ENCODE results near the gene ADD2. TPM values are rescaled to one million over a fixed set of nuclear protein-coding genes. Genes with fewer than 3 reads are reported as not detected.
"Not testable (repeated sequence)": the region's sequence is repeated elsewhere in the genome, so short reads cannot be mapped to it uniquely, and the experiment has no call there.

ADD2 gene
- total RNA-seq, 1 donor from 2014 or later: 2.0 TPM

DNA sequence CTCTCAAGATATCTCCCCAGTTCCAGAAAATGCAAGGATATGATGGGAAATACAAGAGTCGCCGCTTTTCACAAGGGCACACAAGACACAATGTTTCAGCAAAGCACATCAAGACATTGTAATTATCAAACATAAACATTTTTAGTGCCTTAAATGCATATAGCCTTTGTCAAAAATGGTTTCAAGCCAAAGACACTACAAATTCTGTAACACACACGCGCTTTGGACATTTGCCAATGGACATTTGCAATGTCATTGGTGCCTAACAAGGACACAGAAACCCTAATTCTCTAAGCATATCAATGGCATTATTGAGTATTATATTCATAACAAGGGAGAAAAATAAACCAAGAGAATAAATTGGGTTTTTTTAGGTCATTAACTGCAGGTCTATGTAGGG is 16.1 kb downstream of the ADD2 start:
- peak in 1 of 2 donors; percentile 7 for DNase-seq (ENCODE audit: low read depth in 2 of 2)

DNA sequence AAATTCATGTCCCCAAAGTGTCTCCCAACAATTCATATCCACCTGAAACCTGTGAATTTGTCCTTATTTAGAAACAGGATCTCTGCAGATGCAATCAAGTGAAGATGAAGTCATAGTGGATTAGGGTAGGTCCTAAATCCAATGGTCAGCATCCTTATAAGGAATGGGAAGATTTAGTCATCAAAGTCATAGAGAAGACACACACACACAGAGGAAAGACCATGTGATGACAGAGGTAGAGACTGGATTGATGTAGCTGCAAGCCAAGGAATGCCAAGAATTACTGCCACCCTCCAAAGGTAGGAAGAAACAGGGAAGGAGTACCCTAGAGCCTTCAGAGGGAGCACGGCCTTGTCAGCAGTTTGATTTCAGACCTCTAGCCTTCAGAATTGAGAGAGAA is 17.7 kb downstream of the ADD2 start:
- no peak for DNase-seq (ENCODE audit: low read depth in 2 of 2)

DNA sequence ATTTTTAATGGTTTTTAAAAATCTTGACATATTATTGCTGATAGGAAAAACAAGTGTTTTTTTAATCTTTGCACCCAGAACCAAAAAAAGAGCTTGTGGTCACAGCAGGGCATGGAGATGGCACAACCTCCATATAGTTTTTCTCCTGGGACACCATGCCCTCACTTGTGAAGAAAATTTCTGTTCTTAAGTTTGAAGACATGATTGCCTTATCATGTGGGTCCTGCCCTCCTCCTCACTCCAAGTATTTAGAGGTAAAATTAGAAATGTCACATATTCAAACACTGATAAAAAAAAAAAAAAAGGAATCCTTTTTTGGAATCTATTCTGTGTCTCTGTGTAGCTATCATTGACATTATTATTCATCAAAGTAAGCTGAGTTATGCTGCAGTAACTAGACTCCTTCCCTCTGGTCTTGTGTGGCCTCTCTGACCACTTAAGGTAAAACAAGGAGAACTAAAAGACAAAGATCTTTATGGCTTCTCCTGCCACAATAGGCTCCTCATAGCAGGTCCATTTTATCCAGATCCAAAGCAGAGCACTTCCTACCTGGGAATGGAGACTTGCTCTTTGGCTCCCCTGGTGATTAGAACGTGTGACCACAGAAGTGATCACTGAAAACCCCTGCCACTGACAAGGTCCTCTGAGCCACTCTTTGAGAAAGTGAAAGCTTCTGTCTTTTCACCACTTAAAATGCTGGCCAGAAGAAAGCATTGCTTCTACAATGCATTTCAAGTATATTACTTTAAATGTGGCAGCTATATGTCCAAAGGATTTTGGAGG is 19.8 kb downstream of the ADD2 start:
- no peak for DNase-seq (ENCODE audit: low read depth in 2 of 2)

DNA sequence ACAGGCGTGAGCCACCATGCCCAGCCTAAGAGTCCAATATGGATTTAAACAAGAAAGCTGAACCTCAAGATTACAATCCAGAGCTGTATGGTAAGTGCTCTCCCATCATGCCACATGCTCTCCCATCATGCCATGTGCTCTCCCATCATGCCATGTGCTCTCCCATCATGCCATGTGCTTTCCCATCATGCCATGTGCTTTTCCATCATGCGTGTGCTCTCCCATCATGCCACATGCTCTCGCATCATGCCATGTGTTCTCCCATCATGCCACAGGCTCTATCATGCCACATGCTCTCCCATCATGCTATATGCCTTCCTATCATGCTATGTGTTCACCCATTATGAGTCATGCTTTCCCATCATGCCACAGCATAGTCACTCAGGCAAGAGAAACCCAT is 20.7 kb downstream of the ADD2 start:
- DNase-seq (ENCODE audit: low read depth in 2 of 2): no peak

DNA sequence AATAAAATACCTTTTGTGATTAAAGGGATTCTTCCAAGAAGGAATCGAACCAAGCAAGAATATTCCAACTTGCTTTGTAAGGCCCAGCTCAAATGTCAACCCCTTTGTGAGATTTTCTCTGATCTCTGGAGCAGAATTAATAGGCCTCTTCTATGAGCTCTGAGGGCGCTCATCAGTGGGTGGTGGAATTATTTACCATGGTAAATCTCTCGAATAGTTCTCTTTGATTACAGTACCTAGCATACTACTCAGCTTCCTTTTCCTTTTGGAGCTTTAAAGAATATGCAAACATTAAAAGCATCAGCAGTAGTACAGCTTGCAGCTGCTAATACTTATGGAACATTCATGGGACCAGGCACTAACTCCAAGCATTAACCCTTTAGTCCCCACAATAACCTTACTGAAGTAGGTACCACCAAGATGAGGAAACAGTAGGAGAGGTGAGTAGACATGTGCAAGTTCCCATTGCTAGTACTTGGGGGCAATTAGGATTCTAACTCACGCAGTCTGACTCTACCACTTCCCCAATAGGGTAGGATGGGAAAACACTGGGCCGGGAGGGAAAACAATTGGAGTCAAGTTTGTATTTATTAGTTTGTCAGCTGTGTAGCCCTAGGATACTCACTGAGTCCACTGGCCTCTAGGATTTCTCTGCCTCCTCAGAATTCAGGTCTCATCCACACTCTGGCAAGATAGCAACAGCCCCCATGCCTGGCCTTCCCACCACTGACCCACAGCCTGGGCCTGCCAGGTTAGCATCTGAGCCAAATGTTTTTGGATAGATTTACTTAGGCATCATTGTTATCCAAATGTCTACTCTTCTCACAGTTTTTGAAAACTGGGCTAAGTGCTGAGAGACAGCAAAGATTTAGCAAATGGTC is 21.7 kb downstream of the ADD2 start:
- DNase-seq (ENCODE audit: low read depth in 2 of 2): no peak

DNA sequence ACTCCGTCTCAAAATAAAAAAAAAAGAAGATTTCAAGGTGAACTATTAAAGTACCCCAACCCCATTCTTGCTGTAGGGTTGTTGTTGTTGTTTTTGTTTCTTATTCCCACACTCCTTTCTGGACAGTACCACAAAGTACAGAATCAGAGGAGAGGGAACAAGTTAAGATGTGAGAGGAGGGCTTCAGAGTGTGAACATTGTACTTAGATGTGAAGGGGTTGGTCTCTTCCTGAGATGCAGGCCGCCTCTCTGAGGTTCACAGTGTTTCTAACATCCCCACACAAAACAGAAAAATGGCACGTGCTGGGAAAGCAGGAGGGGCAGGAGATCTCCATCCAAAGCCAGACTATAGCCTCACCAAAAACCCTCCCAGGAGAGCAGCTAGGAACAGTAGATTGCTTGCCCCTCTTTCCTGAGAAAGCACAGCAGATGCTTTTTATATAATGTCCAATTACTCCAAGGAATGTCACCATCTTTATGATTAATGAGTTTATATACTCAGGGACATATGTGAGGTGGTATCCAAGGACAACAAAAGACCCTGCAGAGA is 22.6 kb downstream of the ADD2 start:
- DNase-seq (ENCODE audit: low read depth in 2 of 2): no peak

DNA sequence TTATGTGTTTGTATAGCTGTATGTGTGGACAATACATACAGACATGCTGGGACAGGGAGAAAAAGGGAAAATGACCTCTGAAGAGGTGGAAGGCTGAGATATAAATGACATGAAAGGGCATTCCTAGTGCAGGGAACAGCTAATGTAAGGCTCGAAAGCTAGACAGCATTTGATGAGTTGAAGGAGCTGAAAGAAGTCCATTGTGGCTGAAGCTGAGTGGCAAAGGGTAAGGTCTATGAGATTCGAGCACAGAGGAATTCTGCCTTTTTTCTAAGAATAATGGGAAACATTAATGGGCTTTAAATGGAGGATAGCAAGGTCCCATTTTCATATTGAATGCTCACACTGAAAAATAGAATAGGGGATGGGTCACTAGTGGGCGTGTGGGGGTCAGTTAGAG is 23.6 kb downstream of the ADD2 start:
- DNase-seq (ENCODE audit: low read depth in 2 of 2): no peak

DNA sequence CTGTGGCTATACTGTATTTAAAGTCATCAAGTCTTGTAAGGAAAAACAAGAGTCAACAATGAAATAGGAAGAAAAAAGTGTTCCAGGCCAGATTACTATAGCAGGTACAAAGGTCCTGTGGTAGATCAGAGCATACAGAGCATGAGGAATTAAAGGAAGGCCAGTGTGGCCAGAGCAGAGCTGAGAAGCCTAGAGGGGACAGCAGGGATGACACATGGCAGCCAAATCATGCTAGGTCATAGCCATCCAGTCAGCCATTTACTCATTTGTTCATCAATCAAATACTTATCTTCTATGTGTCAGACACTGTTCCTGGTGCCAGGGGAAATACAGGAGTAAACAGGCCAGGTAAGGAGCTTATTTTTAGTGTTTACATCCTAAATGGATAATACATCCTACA is 24.3 kb downstream of the ADD2 start:
- DNase-seq (ENCODE audit: low read depth in 2 of 2): no peak

DNA sequence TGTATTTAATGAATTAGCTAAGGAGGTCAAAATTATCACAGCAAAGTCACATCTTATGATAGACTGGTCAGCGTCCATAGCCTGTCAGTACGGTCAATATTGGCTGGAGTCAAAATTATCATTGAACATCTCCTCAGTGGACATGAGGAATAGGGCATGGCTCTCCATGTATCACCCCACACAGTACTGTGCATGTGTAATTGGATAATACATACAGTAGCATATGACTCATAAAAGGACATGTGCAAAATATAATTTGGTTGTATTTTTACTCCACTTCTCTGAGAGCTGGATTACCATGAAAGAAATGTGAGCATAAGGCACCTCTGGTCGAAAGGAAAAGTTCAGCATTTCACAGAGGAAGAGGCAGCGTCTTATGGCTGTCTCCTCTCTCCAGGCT is 24.9 kb downstream of the ADD2 start:
- no peak for DNase-seq (ENCODE audit: low read depth in 2 of 2)

DNA sequence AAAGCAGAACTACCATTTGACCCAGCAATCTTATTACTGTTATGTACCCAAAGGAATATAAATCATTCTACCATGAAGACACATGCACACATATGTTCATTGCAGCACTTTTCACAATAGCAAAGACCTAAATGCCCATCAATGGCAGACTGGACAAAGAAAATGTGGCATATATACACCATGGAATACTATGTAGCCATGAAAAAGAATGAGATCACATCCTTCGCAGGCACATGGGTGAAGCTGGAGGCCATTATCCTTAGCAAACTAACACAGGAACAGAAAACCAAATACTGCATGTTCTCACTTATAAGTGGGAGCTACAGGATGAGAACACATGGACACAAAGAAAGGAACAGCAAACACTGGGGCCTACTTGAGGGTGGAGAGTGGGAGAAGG is 28.5 kb downstream of the ADD2 start:
- not testable (repeated sequence) for DNase-seq (ENCODE audit: low read depth in 2 of 2)

DNA sequence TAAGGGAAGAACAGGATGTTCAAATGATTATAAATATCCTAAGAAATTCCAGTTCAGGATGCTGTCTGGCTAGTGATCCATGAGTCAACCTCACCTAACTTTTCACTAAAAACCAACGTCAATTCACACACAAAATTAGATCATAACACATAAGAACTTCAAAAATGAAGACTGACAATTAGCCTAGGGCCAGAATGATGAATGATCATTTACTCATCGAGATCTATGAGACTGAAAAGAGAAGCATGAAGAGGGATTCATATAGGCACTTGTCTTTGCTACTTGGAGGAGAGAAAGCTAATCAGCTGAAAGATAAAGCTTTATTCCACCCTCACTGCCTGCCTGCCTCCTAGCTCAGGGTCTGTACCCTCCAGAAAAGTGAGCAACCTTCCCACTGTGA is 29.8 kb downstream of the ADD2 start:
- no peak for DNase-seq (ENCODE audit: low read depth in 2 of 2)

DNA sequence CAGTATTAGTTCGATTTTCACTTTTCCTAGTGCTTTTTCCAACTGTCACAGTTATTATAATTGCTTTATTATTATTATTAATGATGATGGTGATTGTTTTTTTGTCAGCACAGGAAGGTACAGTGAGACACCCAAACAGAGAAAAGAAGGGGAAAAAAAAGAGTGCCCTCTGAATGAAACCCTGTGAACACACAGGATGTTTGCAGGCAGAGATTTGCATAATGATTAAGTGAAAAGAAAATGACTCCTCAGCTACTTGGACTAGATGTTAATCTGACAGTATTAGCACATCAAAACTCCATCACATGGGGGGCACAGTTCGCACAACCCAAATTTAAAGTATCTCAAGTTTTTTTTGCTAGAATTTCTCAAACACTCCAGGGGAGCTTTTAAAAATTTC is 32.9 kb downstream of the ADD2 start:
- DNase-seq (ENCODE audit: low read depth in 2 of 2): no peak

DNA sequence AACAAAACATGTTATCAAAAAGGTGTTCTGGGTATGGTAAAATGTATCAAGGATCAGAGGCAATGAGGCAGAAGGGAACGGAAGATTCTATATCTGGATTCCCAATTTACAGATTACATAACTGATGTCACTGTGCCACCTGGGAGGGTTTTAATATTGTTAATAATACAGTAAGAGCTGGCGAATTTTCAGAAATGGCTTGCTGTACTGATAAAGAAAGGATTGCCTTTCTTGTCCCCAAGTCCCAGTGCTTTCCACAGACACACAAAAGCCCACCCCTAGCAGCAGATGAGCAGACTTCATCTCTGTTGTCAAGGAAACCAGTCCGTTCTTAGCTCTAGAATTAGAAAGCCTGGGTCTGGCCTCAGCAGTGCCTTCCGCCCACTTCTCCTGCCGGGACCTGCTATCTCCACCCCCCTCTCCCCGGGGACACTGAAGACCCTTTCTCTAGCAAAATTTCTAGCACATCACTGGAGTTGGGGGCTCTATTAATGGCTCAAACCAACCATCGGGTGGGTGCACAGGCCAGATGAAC is 34.3 kb downstream of the ADD2 start:
- DNase-seq (ENCODE audit: low read depth in 2 of 2): no peak

DNA sequence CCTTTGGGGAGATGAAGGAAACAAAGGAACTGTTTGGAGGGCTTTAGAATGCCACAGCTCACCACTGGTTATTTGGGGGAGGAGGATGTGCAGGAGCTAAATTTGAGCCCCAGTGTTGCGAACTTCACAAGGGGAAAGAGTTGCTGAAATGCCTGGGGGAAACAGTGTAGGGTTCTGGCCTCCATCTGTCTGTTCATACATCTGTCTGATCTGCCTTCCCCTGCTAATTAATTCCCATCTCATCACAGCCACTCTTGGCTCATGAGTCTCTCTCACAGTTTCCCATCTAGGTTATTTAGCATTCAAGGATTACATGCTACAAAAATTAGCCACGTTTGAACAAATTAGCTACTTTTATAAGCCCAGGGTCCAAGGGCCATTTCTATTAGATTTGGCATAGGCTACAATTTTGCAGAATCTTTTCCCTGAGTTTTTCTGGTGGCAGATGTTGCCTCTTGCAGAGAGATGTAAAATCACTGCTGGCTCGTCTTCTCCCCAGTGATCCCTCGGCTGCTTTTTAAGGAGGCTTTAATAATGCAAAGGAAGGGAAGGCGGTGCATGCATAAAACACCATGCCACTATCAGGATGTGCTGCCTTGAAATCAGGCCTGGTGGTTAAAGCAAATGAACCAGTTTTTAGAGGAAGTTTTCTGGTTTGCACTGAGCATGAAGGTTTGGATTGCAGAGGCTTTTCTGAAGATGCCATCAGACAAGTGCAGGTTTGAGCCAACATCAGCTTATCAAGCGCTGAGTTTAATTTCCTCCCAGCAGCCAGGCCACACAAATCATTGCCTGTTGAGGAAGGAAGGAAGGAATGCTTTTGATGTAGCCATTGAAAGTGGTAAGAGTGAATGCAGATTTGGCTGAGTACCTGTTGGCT is 35.0 kb downstream of the ADD2 start:
- DNase-seq (ENCODE audit: low read depth in 2 of 2): peak in 1 of 2 donors; percentile 15

DNA sequence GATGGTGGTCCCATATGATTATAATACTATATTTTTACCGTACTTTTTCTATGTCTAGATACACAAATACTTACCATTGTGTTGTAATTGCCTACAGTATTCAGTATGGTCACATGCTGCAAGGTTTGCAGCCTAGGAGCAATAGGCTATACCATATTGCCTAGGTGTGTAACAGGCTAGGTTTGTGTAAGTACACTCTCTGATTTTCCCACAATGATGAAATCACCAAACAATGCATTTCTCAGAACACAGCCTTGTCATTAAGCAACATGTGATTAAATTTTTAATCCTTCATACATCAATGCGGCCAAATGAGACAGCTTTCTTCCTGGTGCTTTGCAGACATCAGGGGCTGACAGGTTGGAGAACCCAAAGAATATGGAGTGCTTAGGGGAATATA is 37.3 kb downstream of the ADD2 start:
- DNase-seq (ENCODE audit: low read depth in 2 of 2): no peak

DNA sequence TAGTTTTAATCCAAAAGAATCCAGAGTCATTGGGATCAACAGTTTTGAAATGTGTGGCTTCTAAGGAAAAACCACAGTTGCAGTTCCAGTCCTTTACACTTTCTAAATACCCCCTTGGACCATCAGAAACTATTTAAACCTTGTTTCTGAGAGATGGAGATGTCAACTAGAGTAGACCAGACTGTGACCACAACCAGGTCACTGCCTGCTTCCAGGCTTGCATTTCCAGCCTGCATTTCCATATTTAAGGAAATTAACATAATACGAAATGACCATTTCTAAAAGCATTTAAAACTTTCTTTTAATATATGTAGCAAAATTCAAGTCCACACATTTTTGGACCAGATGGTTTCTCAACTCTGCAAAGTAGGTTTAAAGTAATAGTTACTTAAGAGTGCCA is 38.4 kb downstream of the ADD2 start:
- no peak for DNase-seq (ENCODE audit: low read depth in 2 of 2)

DNA sequence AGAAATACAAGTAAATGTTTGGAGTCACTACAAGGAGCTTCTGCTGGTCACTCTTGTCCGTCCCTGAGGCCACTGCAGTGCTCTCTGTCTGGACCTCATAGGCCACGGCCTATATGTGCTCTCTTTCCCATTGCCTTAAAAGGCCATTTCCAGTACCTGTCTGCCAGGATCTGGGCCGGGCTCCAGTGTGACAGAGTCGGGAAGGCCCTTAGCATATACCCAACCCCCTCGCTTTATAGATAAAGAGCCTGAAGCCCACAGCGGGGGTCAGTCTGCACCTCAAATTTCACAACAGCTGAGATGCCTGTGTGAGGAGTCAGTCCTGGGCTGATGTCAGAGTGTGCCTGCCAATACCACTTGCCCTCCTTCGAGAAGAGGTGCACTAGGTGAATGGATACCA is 39.9 kb downstream of the ADD2 start:
- no peak for DNase-seq (ENCODE audit: low read depth in 2 of 2)

DNA sequence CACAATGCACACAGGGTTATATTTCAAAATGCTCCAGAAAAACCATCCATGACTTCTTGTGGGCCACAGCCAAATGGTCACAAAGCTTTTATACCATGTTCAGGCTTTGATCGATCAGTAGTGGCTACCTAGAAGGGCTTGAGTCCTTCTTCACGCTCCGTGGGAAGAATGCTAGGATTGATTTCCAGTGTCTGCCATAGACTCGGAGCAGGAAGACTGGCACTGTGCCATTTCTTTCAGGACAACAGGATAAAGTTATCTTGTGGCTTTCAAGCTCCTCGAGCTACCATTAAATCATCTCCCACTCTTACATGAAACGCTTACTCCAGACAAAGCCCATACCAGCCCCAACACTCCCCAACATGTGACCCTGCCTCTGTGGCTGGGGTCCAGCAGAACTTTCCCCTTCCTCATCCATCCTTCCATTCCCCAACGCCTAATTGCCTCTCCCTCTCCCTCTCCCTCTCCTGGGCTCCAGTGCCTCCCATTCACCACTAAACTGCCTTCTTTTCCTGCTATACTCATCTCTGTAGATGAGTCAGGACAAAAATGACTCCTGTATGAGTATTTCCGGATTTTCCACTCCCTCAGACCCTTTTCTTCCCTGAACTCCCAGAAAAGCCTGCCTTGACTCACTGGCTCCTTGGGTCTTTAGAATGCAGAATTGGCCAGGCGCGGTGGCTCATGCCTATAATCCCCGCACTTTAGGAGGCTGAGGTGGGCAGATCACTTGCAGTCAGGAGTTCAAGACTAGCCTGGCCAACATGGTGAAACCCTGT is 40.9 kb downstream of the ADD2 start:
- DNase-seq (ENCODE audit: low read depth in 2 of 2): peak in 1 of 2 donors; percentile 53

DNA sequence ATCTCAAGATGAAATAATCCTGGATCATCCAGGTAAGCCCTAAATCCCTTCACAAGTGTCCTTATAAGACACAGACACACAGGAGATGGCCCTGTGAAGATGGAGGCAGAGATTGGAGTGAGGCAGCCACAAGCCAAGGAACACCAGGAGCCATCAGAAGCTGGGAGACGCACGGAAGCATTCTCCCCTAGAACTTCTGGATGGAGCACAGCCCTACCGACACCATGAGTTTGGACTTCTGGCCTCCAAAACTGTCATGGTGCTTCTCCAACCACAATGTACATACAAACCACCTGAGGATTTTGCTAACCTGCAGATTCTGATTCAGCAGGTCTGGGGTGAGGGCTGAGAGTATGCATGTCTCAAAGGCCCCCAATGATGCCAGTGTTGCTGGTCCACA is 42.5 kb downstream of the ADD2 start:
- no peak for DNase-seq (ENCODE audit: low read depth in 2 of 2)

DNA sequence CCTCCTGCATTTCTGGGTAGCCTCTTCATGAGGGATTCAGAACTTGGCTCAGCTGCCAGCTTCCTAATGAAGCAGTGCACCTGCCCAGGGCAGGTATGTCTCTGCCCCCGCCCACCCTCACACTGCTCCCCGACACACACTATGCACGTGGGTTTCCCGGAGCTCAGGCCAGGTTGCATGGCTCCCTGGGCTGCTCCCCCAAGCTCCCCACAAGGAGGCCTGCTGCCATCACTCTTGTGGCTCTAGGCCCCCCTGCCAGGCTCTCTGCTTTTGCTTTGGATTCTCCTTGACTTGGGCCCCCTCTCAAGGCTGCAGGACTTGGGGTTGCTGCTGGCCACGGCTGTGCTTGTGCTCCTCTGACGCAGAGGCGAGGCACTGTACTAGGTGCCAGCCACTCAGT is 43.6 kb downstream of the ADD2 start:
- DNase-seq (ENCODE audit: low read depth in 2 of 2): no peak

All from lung microvascular endothelial cell (primary cell).